Cortex of kidney (tissue), 1 donor: ENCODE results near the gene PCIF1.
"Not testable (repeated sequence)": the region's sequence is repeated elsewhere in the genome, so short reads cannot be mapped to it uniquely, and the experiment has no call there.

Experiments used
- DNase-seq: peaks from one replicate; lab custom pipeline; 2025; lab: John Stamatoyannopoulos, UW

The PCIF1 gene

GRCh38 chr20:45967551-45968080 is 33.1 kb downstream of the PCIF1 start:
- no peak for DNase-seq

- DNase-seq: no peak
These were observed 33.7 kb downstream of the PCIF1 start for GRCh38 chr20:45968081-45968671.

GRCh38 chr20:45968801-45969711 is 34.6 kb downstream of the PCIF1 start:
- DNase-seq: no peak

GRCh38 chr20:45969712-45970634 is 35.5 kb downstream of the PCIF1 start:
- no peak for DNase-seq

- DNase-seq: no peak
These were observed 36.4 kb downstream of the PCIF1 start for GRCh38 chr20:45970646-45971424.

- DNase-seq: no peak
These were observed 36.9 kb downstream of the PCIF1 start for GRCh38 chr20:45971425-45971674.

GRCh38 chr20:45971675-45972499 is 37.4 kb downstream of the PCIF1 start, which contains the start of gene ZNF335:
Gene ZNF335 (minus strand): TSS chr20:45972203. CDS start chr20:45971410, 793 bp downstream.
- peak; percentile 63 for DNase-seq

GRCh38 chr20:45972500-45973183 is 38.2 kb downstream of the PCIF1 start:
- no peak for DNase-seq

GRCh38 chr20:45974896-45975565 is 40.5 kb downstream of the PCIF1 start:
- no peak for DNase-seq

GRCh38 chr20:45975686-45976085 is 41.2 kb downstream of the PCIF1 start:
- DNase-seq: no peak

- no peak for DNase-seq
These were observed 41.6 kb downstream of the PCIF1 start for GRCh38 chr20:45976086-45976485.

GRCh38 chr20:45981261-45981660 is 46.8 kb downstream of the PCIF1 start:
- DNase-seq: no peak

GRCh38 chr20:45983279-45983743 is 48.8 kb downstream of the PCIF1 start:
- DNase-seq: no peak

GRCh38 chr20:45985573-45985972 is 51.1 kb downstream of the PCIF1 start:
- no peak for DNase-seq

- no peak for DNase-seq
These were observed 52.8 kb downstream of the PCIF1 start for GRCh38 chr20:45987108-45987780.

- not testable (repeated sequence) for DNase-seq
These were observed 54.3 kb downstream of the PCIF1 start for GRCh38 chr20:45988830-45989229.

- no peak for DNase-seq
These were observed 57.1 kb downstream of the PCIF1 start for GRCh38 chr20:45991616-45992015.

GRCh38 chr20:45993197-45993951 is 58.9 kb downstream of the PCIF1 start:
- DNase-seq: no peak
